Hematopoietic multipotent progenitor cell treated with erythropoietin and hydrocortisone succinate and interleukin-3 and kit ligand, for 8 days (in vitro differentiated cells): Measurements from ENCODE around the gene FAM118B.
"Not testable (repeated sequence)": the region's sequence is repeated elsewhere in the genome, so short reads cannot be mapped to it uniquely, and the experiment has no call there.

Experiments
- DNase-seq: peaks from one replicate; pipeline ENCODE4 v3.0.0-alpha.2; 2015

Gene FAM118B

DNA sequence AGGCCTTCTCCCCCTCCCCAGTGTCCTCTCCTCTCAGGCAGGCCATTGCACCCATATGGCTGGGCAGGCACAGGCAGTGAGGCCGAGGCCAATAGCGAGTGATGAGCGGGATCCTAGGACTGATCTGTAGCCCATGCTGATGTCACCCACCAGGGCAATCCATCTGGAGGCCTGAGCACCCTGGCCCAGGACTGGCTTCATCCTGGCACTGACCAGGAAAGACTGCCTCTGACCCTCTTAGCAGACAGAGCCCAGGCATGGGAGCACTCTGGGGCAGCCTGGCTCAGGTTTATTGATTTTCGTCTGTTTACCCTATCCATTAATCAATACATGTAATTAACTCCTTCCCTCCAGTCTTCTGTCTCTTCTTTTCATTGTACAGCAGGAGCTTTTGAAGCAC lies 66.2 kb downstream of the FAM118B start:
- no peak for DNase-seq

DNA sequence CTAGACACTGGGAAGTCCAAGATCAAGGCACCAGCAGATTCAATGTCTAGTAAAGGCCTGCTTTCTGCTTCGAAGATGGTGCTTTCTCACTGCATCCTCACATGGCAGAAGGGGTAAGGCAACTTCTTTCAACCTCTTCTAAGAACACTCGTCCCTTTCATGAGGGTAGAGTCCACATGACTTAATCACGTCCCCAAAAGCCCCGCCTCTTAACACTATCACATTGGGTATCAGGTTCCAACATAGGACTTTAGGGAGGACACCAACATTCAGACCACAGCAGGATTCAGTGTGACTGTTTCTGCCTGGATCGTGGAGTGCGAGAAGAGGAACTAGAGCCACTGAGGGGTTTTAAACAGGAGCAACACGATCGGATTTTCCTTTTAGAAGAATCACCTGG lies 67.6 kb downstream of the FAM118B start:
- DNase-seq, result peak; percentile 32

DNA sequence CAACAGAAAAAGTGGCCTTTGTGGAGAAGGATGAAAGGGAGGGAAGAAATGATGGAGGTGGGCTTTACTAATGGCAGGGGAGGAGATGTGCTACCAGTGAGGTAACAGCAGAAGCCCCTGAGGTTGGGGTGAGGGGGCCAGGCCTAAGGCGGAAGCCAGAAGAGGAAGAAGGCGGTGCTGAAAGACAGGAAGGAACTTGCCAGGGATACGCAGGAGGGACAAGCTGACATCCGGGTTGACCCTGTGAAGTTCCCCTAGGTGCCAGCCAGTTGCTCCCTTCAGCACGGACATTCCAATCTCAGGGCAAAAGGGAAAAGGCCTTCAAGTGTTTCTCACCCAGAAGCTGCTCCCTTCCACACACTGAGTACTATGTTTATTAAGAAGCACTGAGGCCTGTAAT lies 69.0 kb downstream of the FAM118B start:
- no peak for DNase-seq

DNA sequence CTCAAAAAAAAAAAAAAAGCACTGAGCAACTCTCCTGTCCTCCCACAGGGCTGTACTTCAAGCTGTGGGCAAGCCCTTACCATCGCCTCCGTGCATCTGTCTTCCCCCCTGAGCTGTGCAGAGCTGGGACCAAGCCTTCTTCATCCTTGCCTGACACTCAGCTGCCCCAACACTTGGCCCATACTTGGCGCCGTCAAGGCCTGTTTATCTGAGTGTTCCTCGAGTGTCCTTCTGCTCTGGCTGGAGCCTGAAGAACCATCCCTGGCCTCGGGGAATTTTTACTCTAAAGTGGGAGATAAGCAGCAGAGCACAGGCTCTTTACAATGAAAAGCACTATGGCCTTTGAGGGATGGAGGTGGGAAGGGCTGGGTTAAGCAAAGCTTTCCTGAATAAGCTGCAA lies 69.7 kb downstream of the FAM118B start:
- DNase-seq, result no peak

DNA sequence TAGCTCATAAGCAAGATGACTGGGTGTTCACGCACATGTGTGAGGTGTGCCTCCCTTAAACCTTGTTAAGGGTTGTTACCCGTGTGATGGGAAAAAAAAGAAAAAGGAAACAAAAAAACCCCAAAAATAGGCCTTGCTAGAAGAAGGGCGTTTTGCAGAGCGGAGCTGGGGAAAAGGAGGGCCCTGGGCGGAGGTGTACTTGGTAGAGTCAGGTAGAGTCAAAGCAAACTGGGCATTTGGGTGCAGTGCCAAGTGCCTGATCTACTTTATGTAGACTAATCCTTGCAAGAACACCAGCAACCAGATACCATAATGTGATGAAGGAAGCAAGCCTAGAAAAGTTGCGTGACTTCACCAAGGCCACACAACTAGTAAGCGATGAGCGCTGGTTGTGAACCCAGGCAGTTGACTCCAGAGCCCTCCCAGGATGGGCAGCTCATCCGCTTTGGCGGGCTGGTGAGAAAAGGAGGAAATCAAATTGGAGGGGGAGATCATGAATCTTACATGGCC lies 70.1 kb downstream of the FAM118B start:
- DNase-seq, result no peak

DNA sequence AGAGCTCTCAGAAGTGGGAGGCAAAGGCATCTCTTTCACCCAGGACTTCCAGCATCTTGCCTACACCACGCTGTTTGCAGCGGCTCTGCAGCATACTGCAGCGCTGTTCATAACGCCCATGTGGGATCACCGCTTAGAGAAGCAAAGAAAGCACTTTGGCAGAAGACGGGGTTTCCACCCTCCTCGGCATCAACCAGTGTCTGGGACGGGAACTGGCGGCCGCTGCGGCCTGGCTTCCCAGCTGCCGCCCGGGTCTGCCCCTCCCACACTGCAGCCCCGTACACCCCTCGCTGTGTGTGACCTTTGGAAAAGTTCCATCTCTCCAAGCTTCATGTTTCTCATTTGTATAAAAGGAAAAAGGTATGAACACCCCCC lies 70.8 kb downstream of the FAM118B start:
- peak; percentile 32 for DNase-seq

DNA sequence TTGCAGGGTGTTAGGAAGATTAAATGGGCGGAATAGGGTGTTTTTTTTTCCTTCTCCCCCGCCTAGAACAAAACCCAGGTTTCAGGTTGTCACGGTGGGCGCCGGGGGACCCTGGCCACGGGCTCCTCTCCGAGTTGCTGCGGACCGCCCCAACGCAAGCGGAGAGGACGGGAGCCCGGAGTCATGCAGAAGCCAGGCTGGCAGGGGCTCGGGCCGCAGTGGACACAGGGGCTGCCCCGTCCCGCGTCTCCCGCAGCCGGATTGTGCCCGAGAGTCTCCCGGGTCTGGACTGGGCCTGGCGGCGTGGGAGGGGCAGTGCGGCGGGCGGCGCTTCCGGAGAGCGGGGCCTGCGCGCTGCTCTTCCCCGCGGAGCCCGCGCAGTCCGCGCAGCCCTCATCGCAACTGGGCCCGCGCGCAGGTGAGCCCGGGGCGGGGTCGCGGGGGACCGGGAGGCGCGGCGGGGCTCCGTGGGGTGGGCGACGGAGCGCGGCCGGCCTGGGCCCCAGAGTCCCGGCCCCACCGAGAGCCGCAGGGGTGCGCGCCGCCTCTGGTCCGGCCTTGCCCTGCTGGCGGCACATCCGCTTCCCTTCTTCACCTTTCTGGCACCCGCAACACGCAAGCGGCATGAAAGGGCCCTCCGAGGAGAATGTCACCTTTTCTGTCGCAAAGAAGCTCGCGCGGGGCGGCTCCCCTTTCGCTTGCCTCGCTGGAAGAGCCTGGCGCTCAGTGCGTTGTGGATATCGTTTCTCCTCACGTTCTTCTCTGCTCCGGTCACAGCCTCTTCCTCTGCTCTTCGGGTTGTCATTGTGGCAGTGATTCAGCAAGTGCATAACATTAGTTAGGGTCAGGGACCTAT lies 71.4 kb downstream of the FAM118B start, which contains the start of gene TIRAP:
Gene TIRAP, plus strand, starts transcription at position 358 of the 856 bp plus-strand sequence. CDS start 7,802 bp downstream, outside the sequence.
- peak; percentile 55 for DNase-seq

DNA sequence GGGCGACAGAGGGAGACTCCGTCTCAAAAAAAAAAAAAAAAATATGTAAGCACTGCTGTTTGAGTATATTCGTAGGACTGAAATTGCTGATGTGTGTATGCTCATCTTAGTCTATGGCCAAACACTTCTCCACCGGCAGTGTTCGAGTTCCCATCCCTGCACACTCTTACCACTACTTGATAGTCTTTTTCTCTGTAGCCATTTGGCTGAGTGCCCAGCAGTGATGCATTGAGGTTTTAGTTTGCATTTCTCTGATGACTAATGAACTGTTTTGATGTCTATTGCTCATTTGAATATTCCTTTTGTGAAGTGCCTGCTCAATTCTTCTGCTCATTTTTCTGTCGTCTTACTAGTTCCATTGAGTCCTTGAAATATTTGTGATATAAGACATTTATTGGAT lies 73.2 kb downstream of the FAM118B start:
- peak; percentile 93 for DNase-seq

DNA sequence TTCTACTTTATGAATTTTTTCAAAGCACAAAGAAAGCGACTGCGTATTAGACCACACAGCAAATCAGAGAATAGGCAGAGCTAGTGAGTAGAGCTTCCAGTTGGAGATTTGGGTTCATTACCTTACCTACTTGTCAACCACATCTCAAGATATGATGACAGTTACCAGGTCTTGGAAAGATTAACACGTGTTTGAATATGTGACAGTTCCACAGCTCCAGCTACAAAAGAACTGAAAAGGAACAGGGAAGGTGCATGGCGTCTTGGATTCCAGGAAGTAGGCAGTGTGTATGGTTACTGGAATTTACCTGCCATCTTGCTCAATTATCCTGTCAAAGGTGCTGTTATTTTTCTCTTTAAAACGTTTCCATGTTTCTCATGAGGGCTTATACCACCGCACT lies 76.7 kb downstream of the FAM118B start:
- DNase-seq, result no peak

DNA sequence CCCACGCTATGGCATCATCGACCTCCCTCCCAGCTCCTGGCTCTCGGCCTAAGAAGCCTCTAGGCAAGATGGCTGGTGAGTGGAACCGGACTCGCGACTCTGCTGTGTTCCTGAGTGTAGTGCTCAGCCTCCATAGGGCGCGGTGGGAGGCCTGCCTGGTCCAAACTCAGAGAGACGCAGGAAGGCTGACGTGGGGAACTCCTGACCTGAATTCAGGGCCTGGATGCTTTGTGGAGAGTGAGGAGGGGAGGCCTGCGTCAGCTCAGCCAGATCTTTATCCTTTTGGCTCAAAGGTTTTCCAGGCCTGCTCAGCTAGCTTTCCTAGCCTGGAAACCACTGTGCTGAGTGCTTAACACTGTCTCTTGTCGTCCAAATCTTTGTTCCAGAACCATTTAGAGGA lies 79.3 kb downstream of the FAM118B start:
- DNase-seq, result no peak

DNA sequence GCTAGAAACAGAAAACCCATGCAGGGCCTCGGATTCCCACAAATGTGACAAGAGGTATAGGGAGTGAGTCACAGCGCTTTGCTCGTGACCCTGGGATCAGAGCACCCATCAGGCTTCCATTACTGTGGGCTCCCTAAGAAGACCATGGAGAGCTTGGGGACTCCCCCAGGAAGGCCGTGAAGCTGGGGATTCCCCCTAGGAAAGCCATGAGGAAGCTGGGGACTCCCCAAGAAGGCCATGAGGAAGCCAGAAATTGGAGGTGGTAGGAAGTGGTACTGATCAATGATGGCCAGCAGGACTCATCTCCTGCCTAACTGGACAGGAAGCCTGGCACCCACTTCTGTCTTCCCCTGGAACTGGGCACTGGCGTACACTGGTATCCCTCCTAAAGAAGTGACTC lies 82.1 kb downstream of the FAM118B start:
- DNase-seq, result no peak

DNA sequence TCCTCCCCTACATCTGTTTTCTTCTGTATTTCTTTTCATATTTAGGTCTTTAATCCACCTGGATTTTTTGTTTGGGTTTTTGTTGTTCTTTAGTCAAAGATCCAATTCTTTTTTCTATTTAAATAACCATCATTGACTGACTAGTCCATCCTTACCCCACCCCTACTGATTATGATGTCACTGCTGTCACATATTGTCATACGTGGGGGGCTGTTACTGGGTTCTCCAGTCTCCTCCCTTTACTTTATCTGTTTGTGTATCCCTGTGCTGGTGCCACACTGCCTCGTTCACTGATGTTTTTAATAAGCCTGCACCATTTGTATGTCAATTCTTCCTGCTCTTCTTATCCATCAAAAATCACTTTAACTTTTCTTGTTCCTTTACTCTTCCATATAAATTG lies 85.4 kb downstream of the FAM118B start:
- DNase-seq, result no peak

DNA sequence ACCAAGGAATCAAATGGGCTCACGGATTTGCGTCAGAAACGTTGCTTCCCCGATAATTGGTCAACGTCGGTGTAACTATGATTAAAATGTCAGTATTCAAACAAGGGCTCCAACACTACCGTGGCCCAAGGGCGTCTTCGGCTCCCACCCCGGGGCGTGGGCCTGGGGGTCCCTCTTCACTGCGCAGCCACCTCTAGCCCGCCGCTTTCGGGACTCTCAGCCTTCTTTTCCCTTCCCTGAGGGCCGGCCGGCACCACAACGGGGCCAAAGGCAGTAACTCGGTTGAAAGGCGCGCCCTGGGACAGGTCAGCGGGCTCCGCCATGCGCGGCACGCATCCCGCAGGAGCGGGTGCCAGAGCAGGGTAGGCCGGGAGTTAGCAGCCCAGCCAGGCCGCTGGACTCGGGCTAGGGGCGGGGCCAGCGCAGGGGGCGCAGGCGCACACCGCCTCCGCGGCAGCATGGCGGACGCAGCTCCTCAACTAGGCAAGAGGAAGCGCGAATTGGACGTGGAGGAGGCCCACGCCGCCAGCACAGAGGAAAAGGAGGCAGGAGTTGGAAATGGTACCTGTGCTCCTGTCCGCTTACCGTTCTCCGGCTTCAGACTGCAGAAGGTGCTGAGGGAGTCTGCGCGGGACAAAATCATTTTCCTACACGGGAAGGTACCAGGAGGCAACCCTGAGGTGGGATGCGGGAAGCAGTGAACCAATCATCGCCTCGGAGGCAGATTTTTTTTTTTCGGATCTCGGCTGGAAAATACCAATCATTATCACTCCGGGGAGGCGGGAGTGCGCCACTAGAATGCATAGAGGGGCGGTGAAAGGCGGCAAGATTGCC lies 92.3 kb downstream of the FAM118B start, which contains the start of gene DCPS:
Gene DCPS, plus strand, starts transcription at position 438 of the 834 bp plus-strand sequence. Its CDS starts 21 bp downstream, at position 459.
- DNase-seq, result peak; percentile 85

DNA sequence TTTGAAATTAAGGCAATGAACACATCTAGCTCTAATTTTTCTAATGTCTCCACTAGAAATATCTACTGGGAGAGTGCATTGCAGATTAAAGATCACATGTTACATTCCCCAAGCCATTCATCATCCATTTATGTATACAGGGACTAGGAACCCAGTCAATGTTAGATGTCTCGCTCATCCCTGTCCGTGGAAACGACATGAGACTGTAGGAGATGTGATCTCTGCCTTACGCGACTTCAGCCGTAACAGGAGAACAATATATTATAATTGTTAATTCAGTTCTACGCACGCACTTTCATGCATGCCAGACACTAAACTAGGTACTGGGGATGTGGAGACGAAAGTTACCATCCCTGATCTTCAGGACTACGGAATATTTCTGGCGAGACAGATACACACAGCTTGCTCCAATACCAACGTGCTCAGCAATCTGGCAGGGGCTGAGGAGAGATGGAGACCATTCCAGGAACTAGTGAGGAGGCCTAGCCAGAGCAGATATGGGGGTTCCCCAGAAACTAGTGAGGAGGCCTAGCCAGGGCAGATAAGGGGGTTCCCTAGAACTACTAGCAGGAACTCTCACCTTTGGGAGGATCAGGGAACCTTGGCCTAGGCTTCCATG lies 93.0 kb downstream of the FAM118B start:
- peak; percentile 30 for DNase-seq

DNA sequence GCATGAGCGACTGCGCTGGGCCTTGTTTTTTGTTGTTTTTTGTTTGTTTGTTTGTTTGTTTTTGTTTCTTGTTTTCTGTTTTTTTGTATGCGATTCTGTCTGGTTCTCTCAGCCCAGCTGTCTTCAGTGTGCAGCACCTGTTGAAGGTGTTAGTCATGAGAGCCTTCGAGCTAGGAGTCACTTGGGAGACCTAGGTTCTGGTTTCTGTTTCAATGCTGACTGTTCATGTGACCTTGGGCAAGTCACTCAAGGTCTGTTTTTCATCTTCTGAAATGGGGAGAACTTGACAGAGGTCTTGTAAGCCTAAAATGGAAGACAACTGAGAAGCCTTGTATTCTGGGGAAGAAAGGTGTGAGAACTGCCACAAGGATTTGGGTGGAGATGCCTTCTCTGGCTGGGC lies 94.1 kb downstream of the FAM118B start:
- DNase-seq, result no peak

DNA sequence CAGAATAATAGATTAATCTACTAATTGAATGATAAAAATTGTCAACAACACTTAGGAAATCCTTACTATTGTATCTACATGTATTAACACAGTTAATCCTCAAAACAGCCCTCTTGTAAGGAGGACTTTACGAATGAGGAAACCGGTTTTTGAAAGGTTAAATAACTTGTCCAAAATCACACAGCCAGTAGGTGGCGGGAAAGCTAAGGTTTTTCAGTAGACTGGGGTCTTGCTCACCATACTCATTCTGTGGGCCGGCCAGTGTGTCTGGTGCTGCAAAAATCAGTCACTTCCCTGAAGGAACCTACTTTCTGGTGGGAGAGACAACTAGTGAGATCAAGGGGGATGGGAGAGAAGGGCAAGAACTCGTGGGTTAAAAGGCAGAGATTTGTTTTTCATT lies 96.1 kb downstream of the FAM118B start:
- DNase-seq, result peak; percentile 69

DNA sequence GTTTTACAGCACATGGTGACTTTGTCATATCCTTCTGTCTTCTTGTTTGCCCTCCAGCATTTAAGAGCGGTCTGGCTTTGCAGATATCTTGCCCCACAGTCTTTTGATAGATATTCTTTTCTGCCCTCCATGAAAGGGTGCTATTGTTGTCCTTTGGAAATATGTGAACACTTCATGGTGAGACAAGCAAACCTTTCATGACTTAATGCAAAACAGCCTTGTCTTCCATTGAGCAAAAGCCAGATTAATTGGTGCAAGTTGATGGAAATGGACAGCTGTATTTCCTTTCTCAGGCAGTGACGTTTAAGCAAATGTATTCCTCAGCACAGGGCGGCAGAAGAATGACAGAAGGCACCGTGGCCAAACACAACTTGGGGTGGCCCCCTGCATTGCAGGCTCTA lies 96.7 kb downstream of the FAM118B start:
- no peak for DNase-seq

DNA sequence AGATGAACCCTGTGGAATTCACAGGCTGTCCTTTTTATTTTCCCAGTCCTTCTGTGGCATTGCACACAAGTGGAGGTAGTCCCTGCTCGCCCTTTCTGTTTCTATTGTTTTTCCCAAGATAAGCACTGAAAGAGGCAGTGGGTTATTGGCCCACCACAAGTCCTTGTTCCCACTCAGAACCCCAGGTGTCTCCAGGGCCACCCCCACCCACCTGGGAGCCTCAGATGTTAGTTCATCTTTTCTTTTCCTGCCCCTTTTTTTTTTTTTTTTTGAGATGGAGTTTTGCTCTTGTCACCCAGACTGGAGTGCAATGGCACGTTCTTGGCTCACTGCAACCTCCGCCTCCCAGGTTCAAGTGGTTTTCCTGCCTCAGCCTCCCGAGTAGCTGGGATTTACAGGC lies 97.2 kb downstream of the FAM118B start:
- not testable (repeated sequence) for DNase-seq

DNA sequence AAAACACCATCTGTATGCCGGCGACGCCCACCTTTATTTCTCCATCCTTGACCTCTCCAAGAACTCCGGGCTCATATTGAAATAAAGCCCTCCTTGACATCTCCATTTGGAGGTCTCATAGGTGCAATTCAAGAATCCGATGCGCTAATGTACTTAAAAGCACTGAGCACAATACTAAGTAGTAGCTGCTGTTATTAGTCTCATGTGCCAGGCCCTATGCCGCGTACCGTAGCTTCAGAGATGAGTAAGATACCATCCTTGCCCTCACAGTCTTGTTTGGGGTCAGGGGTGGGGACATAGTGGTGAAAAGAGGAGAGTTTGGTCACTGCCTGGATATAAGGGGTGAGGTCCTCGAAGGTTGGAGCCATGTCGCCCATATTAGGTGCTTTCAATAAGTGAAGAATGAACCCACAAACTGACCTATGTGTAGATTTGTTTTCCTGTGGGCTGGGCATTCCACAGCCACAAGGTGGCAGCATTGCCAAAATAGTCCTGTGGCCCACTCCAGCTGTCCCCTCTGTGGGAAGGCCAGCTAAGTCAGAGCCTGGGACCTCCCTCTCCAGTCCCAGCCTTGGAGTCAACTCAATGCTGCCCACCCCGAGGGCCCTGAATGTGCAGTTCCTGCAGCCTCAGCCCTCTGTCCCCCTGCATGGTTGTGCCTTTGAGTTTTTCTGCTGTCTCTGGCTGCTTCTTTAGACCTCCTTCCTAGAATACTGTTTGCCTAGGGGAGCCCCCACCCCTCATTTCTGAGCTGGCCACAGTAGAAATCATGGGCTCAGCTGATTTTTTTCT lies 98.8 kb downstream of the FAM118B start:
- DNase-seq, result peak; percentile 79

DNA sequence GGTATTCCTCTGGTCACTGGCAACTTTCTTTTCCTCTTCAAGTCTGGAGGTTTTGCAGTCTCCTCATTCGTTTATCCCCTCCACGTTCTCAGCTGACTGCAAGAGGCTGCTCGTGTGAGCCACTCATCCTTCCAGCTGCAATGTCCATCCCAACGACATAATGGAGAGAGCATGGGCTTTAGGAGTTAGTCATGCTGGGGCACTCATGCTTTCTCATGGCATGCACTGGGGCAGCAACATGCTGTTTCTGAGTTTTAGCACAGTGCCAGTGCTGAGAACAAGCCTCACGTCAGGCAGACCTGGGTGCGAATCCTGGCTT lies 99.4 kb downstream of the FAM118B start:
- no peak for DNase-seq

DNA sequence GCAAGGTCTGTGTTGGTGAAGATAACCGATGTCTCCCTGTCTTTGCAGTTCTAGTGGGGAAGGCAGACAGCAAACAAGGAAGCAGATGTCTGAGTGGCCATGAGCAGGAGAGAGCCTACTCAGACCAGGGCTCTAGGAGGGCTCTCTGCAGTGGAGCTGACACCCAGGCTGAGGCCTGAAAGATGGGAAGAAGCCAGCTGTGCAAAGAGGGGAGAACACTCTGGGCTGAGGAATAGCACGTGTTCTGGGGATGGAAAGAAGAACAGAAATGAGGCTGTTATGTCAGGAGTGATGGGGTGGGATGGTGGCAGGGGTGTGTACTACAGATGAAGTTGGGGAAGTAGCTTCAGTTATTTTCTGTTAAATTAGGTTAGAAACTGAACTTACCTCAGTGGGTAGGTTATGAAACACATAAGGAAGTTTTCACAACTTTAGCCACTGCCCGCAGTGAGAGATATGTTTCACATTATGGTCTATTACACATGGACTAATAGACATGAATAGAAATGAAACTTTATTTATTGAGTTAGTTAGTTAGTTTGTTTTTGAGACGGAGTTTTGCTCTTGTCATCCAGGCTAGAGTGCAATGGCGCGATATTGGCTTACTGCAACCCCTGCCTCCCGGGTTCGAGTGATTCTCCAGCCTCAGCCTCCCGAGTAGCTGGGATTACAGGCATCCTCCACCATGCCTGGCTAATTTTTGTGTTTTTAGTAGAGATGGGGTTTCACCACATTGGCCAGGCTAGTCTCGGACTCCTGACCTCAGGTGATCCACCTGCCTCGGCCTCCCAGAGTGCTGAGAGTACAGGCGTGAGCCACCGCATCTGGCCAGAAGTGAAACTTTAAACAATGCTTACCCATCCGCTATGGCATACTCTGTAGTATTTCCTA lies 100.1 kb downstream of the FAM118B start:
- peak; percentile 26 for DNase-seq
